Stomach (tissue), 4 donors: ENCODE measurements around the gene GRHPR.

Experiments used
- POLR2A ChIP-seq, 4 donors: fragments of 450-650 bp; IDR thresholded peaks; one replicate each; pipeline ENCODE4 v1.6.1; 2016; ENCODE audit warnings: antibody characterized with exemption in 4 of 4, control low read depth in 2 of 4, mild to moderate bottlenecking in 1 of 4, moderate library complexity in 1 of 4
- TF ChIP-seq, protein P1 (sequence below), 7 experiments: fragments of 450-650 bp in 4 of 7; fragments of 200-600 bp in 3 of 7; sonication (generic) in 3 of 7; IDR thresholded peaks; one replicate each; pipeline ENCODE4 v1.5.1; 2016 to 2019; ENCODE audit warnings: antibody characterized with exemption in 7 of 7, control low read depth in 2 of 7, mild to moderate bottlenecking in 1 of 7

DNA sequence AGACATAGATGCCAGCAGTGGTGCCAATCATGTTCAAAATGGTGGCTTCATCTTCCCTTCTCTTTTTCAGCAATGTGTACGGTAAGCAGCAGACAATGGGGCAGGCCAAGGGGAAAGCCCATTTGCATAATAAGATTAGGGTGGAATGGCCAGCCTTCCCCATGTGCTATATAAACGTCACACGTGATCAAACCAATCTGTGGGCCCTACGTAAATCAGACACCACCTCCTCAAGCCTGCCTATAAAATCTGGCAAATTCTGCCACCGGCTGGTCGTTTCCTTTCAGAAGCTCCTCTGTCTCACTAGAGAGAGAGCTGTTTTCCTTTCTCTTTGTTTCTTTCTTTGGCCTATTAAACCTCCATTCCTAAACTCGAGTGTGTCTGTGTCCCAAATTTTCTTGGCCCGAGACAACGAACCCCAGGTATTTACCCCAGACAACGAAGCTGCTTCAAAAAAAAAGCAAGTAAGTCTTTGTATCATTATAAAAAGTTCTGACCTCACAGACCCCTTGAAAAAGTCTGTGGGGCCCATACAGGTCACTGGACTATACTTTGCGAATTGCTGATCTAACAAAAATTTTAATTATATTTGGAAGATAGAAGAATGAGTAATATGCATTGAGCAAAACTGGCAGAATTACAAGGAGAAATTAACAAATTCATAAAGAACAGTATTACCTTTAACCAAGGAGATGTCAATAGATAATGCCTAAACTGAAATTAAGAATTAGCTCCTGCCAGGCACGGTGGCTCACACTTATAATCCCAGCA lies 27.6 kb downstream of the GRHPR start:
- TF ChIP-seq, protein P1, sequence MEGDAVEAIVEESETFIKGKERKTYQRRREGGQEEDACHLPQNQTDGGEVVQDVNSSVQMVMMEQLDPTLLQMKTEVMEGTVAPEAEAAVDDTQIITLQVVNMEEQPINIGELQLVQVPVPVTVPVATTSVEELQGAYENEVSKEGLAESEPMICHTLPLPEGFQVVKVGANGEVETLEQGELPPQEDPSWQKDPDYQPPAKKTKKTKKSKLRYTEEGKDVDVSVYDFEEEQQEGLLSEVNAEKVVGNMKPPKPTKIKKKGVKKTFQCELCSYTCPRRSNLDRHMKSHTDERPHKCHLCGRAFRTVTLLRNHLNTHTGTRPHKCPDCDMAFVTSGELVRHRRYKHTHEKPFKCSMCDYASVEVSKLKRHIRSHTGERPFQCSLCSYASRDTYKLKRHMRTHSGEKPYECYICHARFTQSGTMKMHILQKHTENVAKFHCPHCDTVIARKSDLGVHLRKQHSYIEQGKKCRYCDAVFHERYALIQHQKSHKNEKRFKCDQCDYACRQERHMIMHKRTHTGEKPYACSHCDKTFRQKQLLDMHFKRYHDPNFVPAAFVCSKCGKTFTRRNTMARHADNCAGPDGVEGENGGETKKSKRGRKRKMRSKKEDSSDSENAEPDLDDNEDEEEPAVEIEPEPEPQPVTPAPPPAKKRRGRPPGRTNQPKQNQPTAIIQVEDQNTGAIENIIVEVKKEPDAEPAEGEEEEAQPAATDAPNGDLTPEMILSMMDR (IDR thresholded peaks at IDR 0.05) = no peak
- no peak for TF ChIP-seq POLR2A (IDR thresholded peaks at IDR 0.05)
